CD4-positive, alpha-beta T cell treated with Interleukin-15 for 1 hour (primary cell): ENCODE measurements around the gene ROR1.

ENCODE experiments used
- DNase-seq: peaks from one replicate; pipeline ENCODE4 v3.0.0-alpha.2; 2020

Gene ROR1

GRCh38 chr1:63946866-63947491 lies 173.2 kb downstream of the ROR1 start:
- DNase-seq: no peak

- no peak for DNase-seq
These were observed 174.1 kb downstream of the ROR1 start for GRCh38 chr1:63947904-63948303.

GRCh38 chr1:63950023-63950422 lies 176.2 kb downstream of the ROR1 start:
- no peak for DNase-seq

- DNase-seq: no peak
These were observed 177.5 kb downstream of the ROR1 start for GRCh38 chr1:63951059-63951946.

- no peak for DNase-seq
These were observed 180.4 kb downstream of the ROR1 start for GRCh38 chr1:63954187-63954586.

- no peak for DNase-seq
These were observed 181.7 kb downstream of the ROR1 start for GRCh38 chr1:63955370-63956145.

- DNase-seq: no peak
These were observed 184.7 kb downstream of the ROR1 start for GRCh38 chr1:63958556-63958955.

- no peak for DNase-seq
These were observed 186.5 kb downstream of the ROR1 start for GRCh38 chr1:63960326-63960725.

GRCh38 chr1:63966016-63966415 lies 192.2 kb downstream of the ROR1 start:
- no peak for DNase-seq

GRCh38 chr1:63967901-63968300 lies 194.1 kb downstream of the ROR1 start:
- DNase-seq: no peak

- DNase-seq: no peak
These were observed 195.0 kb downstream of the ROR1 start for GRCh38 chr1:63968663-63969440.

GRCh38 chr1:63969441-63969901 lies 195.7 kb downstream of the ROR1 start:
- no peak for DNase-seq

GRCh38 chr1:63971557-63971956 lies 197.7 kb downstream of the ROR1 start:
- DNase-seq: no peak

- no peak for DNase-seq
These were observed 199.2 kb downstream of the ROR1 start for GRCh38 chr1:63973005-63973419.

- no peak for DNase-seq
These were observed 201.1 kb downstream of the ROR1 start for GRCh38 chr1:63974966-63975365.

GRCh38 chr1:63975481-63975880 lies 201.7 kb downstream of the ROR1 start:
- DNase-seq: no peak

- DNase-seq: no peak
These were observed 202.2 kb downstream of the ROR1 start for GRCh38 chr1:63976006-63976405.

- no peak for DNase-seq
These were observed 203.6 kb downstream of the ROR1 start for GRCh38 chr1:63977466-63977865.

GRCh38 chr1:63980740-63981407 lies 207.1 kb downstream of the ROR1 start:
- no peak for DNase-seq

- no peak for DNase-seq
These were observed 207.6 kb downstream of the ROR1 start for GRCh38 chr1:63981408-63981773.

- no peak for DNase-seq
These were observed 208.4 kb downstream of the ROR1 start for GRCh38 chr1:63982201-63982600.
